Small intestine (tissue), 7 donors: Measurements from ENCODE around the gene SLC25A25. TPM values are rescaled to one million over a fixed set of nuclear protein-coding genes. Genes with fewer than 3 reads are reported as not detected.

Experiments
- DNase-seq, 2 donors: peaks; one replicate each; pipeline versions ENCODE4 v3.0.0 to v3.0.0-alpha.2; 2013
- FAIRE-seq: peaks from 2 replicates; lab custom pipeline; 2012; peaks lifted over from hg19 to GRCh38; lab: Jason Lieb, UNC
- H3K27ac ChIP-seq, 3 donors: one replicate each; pipeline ENCODE4 v1.5.1; 2013; ENCODE audit warnings: low read length in 2 of 3, mild to moderate bottlenecking in 2 of 3, control low read depth in 1 of 3, inconsistent platforms in 1 of 3, low read depth in 1 of 3, moderate library complexity in 1 of 3
- H3K27me3 ChIP-seq, 3 donors: one replicate each; pipeline ENCODE4 v1.6.1; 2013; ENCODE audit warnings: low read length in 3 of 3, inconsistent platforms in 1 of 3; ENCODE audit not compliant: control insufficient read depth in 3 of 3, insufficient read depth in 3 of 3
- H3K36me3 ChIP-seq, 3 donors: one replicate each; pipeline ENCODE4 v1.6.1; 2013; ENCODE audit warnings: low read length in 3 of 3, inconsistent platforms in 1 of 3, low read depth in 1 of 3, mild to moderate bottlenecking in 1 of 3, moderate library complexity in 1 of 3; ENCODE audit not compliant: control insufficient read depth in 3 of 3, insufficient read depth in 2 of 3
- H3K4me1 ChIP-seq, 3 donors: one replicate each; pipeline ENCODE4 v1.6.1; 2013; ENCODE audit warnings: low read length in 2 of 3, inconsistent platforms in 1 of 3, low read depth in 1 of 3, mild to moderate bottlenecking in 1 of 3, moderate library complexity in 1 of 3; ENCODE audit not compliant: control insufficient read depth in 3 of 3, insufficient read depth in 2 of 3
- H3K4me3 ChIP-seq, 3 donors: one replicate each; pipeline ENCODE4 v1.5.1; 2013; ENCODE audit warnings: low read length in 3 of 3, control low read depth in 1 of 3, inconsistent platforms in 1 of 3, low read depth in 1 of 3, mild to moderate bottlenecking in 1 of 3, moderate library complexity in 1 of 3
- H3K9me3 ChIP-seq, 2 donors: one replicate each; pipeline ENCODE4 v1.6.1; 2013; ENCODE audit warnings: low read depth in 1 of 2, low read length in 1 of 2; ENCODE audit not compliant: control insufficient read depth in 2 of 2, insufficient read depth in 1 of 2
- WGBS, 3 donors: extraction: QIAGEN DNeasy Blood & Tissue Kit; methylation state at CpG; one replicate each; pipeline ENCODE4 v1.1.7; 2013; 5-methylcytosine and 5-hydroxymethylcytosine counted together
- polyA plus RNA-seq, 4 donors: library from polyadenylated mRNA; stranded (reverse) in 3 of 4; unstranded in 1 of 4; fragments of 200-250 nt in 3 of 4; fragments of 120-200 nt in 1 of 4; gene quantifications; one replicate each; pipeline versions ENCODE4 v1.2.1 to v1.2.3, GENCODE V29; 2013
- donor health status: healthy with polysubstance abuse.
- donor health status: control.
- donor health status: control.
- donor health status: Bipolar disorder and iron deficiency.
- donor health status: healthy.

Gene SLC25A25
- polyA plus RNA-seq, 4 donors = 15.5 to 26.2 (median 20.1) TPM

DNA sequence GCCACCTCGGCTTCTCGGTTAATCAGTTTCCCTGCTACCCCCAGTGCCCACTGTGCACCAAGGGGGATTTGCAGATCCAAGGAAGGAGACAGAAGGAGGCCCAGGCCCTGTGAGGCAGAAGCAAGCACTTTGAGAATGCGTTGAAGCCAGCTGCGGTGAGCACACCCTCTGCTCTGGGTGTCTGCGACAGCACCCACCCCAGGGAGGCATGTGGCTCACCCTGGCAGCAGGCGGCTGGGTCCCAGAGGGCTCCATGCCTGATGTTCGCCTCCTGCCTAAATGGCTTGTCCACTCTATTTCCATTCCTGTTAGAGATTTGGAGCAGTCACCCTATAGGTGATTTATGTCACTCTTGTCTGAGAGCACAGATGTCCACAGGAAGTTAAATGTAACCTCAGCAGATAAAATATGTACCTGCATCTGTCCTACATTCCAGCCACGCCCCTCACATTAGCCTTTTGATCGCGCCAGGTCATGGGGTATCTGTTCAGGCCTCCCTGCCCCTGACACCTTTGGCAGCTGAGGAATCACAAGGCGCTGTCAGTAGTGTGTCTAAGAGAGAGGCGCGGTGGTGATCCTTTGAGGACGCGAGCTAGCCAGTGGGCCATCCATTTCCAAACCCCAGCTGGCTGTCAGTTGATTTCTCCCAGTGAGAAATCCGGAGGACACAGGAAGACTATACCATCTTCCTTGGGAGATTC, 31.3 kb downstream of the SLC25A25 start:
- 12 to 40% (median 30%) methylated on average over 15 to 16 of the region's 16 CpGs for whole genome bisulfite sequencing, 3 donors
- Histone ChIP-seq H3K27me3 (no peaks in the 10 kb centered on the region), H3K36me3 (peaks cover 10 to 68% (median 16%) of the 10 kb centered on the region in 3 donors), H3K9me3 (no peaks in the 10 kb centered on the region), H3K4me1 (peaks cover 12 to 57% (median 20%) of the 10 kb centered on the region in 3 donors), H3K4me3 (peak overlapping the region in 2 of 3 donors; percentile 52 to 78), H3K27ac (peak overlapping the region; percentile 92 to 98 (median 93))
- FAIRE-seq (no peak), DNase-seq (peak; percentile 85 to 86)

DNA sequence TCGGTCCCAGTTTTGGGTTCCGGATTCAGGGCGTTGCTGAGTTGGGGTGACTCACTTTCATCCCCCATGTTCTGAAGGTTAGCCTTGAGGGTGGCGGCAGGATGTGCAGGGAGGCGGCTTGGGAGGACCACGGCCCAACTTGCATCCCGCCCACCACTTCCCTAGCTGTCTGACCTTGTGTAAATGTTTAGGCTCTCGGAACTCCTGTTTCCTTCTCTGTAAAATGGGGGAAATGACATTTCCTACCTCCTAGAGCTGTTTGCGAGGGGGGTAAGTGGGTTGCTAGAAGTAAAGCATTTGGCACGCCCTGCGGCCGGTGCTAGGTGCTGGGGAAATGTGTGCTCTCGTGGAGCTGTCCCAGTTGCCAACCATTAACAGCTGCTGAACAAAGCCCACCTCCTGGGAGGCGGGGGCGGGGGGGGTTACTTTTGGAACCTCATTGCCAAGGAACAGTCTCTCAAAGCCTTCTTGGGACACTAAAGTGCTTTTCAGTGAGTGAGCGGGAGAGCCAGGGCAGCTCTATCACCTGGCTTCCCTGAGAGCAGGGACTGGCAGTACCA, 32.0 kb downstream of the SLC25A25 start:
- H3K27ac ChIP-seq = peak overlapping the region; percentile 92 to 98 (median 93)
- H3K4me1 ChIP-seq = peaks cover 12 to 62% (median 18%) of the 10 kb centered on the region in 3 donors
- DNase-seq (no peak), FAIRE-seq (no peak)
- no peaks in the 10 kb centered on the region for H3K27me3 ChIP-seq
- WGBS, 3 donors = 34 to 55% (median 41%) methylated on average over 15 to 16 of the region's 16 CpGs
- peaks cover 10 to 70% (median 16%) of the 10 kb centered on the region in 3 donors for H3K36me3 ChIP-seq
- H3K4me3 ChIP-seq = peak overlapping the region in 2 of 3 donors; percentile 52 to 78
- H3K9me3 ChIP-seq = no peaks in the 10 kb centered on the region

DNA sequence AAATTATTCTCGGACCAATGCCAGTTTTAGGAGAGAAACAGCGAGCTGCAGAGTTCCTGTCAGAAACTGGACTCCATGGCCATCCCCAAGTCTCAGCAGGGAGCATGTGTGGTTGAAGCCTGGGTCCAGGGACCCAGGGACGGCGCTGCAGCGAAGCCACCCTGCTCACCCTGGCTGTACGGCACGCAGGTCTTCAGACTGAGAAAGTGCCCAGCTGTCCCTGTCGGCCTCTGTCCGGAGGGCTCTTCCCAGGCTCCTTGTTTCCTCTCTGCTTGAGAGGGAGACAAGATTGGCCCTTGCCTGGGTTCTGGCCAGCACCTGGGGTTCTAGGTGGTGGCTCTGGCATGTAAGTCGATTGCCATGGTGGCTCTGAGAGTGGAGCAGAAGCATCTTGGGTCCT, 32.5 kb downstream of the SLC25A25 start:
- FAIRE-seq (no peak), DNase-seq (no peak)
- peak overlapping the region in 1 of 3 donors; percentile 78 for H3K4me3 ChIP-seq
- H3K27ac ChIP-seq = peak overlapping the region; percentile 92 to 98 (median 93)
- WGBS, 3 donors = 67 to 85% (median 77%) methylated on average over 10 of the region's 10 CpGs
- H3K27me3 ChIP-seq = no peaks in the 10 kb centered on the region
- no peaks in the 10 kb centered on the region for H3K9me3 ChIP-seq
- H3K36me3 ChIP-seq = peaks cover 10 to 72% (median 16%) of the 10 kb centered on the region in 3 donors
- H3K4me1 ChIP-seq = peaks cover 12 to 66% (median 18%) of the 10 kb centered on the region in 3 donors

DNA sequence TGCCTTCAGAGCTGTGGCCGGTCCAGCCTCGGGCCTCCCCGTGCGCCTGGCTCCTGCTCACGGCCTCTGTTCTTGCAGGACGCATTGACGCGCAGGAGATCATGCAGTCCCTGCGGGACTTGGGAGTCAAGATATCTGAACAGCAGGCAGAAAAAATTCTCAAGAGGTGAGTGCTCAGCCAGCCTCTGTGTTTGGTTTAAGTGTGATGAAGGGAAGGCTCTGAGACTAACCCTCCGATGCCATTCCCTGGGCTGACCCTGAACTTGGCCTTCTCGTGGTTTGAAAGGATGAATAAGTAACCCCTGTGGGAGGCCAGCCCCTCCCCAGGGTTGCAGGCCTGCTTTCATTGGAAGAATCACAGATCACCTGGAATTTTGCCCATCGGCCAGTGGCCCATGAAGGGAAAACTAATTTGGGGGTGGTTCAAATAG, 33.2 kb downstream of the SLC25A25 start:
- no peak overlapping the region for H3K27ac ChIP-seq

DNA sequence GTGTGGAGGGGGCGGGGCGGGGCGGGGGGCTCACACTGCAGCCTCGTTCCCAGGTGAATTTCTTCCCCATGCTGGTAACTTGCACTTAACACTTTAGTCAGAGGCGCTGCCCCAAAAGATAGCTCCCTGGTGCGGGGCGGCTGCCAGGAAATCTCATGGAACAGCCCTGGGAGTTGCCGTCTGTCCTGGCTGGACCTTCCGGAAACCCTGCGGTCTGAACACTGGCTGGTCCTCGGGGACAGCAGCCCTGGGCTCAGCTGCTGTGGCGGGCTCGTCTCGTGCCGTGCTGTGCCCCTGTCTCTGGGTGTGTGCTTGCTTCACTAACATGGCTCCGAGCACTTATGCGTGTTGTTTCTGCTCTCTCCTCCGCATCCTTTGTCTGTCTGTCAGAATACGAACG, 33.7 kb downstream of the SLC25A25 start:
- peak overlapping the region in 1 of 3 donors; percentile 24 for H3K27ac ChIP-seq
- no peak for DNase-seq

More for the DNA sequence above, 33.2 kb downstream of the SLC25A25 start:
- WGBS, 3 donors = 58 to 81% (median 70%) methylated on average over 12 of the region's 12 CpGs
- Histone ChIP-seq H3K4me1 (peaks cover 12 to 72% (median 18%) of the 10 kb centered on the region in 3 donors), H3K4me3 (no peak overlapping the region), H3K27me3 (no peaks in the 10 kb centered on the region), H3K9me3 (no peaks in the 10 kb centered on the region), H3K36me3 (peaks cover 10 to 79% (median 16%) of the 10 kb centered on the region in 3 donors)
- no peak for FAIRE-seq
- DNase-seq = no peak

DNA sequence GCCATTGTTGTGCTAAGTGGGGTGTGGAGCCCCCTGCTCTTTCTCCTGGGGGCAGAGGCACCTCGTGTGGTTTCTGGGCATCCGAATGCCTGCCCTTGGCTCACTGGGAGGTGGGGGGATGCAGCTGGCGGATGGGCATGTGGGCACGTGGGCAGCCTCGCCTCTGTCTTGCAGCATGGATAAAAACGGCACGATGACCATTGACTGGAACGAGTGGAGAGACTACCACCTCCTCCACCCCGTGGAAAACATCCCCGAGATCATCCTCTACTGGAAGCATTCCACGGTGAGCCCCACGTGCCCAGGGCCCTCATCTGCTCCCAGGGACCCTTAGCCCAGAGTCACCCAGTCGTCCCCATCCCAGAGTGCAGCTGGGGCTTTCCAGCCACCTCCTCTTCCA, 34.2 kb downstream of the SLC25A25 start:
- no peak for DNase-seq
- H3K9me3 ChIP-seq = no peaks in the 10 kb centered on the region
- H3K36me3 ChIP-seq = peaks cover 17 to 86% (median 25%) of the 10 kb centered on the region in 3 donors
- no peaks in the 10 kb centered on the region for H3K27me3 ChIP-seq
- no peak for FAIRE-seq
- peak overlapping the region in 2 of 3 donors; percentile 68 to 93 for H3K27ac ChIP-seq
- 84 to 87% (median 86%) methylated on average over 12 to 13 of the region's 13 CpGs for WGBS, 3 donors
- no peak overlapping the region for H3K4me3 ChIP-seq
- H3K4me1 ChIP-seq = peaks cover 12 to 71% (median 18%) of the 10 kb centered on the region in 3 donors

More for the DNA sequence above, 33.7 kb downstream of the SLC25A25 start:
- FAIRE-seq = no peak
- H3K27me3 ChIP-seq = no peaks in the 10 kb centered on the region
- peaks cover 12 to 72% (median 18%) of the 10 kb centered on the region in 3 donors for H3K4me1 ChIP-seq
- H3K36me3 ChIP-seq = peaks cover 12 to 83% (median 20%) of the 10 kb centered on the region in 3 donors
- WGBS, 3 donors = 48 to 78% (median 60%) methylated on average over 20 of the region's 20 CpGs
- H3K9me3 ChIP-seq = no peaks in the 10 kb centered on the region
- no peak overlapping the region for H3K4me3 ChIP-seq

DNA sequence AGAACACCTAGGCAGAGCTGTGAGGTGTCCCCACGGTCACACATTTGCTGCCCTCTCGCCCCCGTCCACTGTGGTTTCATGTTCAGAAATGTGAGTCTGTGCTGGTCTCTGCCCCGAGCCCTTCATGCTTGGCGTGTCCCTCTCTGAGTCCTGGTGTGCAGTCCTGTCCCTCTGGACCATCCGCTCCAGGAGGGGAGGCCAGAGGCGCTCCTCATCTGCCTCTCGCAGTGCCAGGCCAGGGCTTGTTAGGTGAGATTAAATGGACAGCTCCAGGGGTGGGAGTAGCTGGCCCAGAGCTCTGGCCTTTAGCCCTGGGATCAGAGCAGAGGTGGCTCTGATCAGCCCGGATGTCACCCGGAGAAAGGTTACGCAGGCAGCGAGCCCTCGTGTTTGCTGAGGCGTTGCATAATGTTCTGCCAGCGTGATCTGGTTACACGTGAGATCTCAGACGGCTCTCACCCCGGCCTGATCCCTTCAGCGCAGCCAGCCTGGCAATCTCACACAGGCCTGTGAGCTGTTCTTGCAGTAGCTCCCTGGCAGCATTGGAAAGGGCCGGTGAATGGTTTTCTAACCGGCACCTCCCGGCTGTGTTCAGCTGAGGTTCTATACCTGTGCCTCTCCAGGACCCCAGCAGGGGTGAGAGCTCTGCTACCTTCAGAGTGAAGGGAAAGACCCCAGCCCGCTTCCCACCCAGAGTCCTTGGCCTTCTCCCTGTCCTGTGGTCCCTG, 35.0 kb downstream of the SLC25A25 start:
- DNase-seq (peak; percentile 57 to 73), FAIRE-seq (no peak)
- 57 to 84% (median 70%) methylated on average over 23 of the region's 23 CpGs for WGBS, 3 donors
- Histone ChIP-seq H3K27me3 (no peaks in the 10 kb centered on the region), H3K9me3 (no peaks in the 10 kb centered on the region), H3K36me3 (peaks cover 19 to 91% (median 33%) of the 10 kb centered on the region in 3 donors), H3K27ac (peak overlapping the region; percentile 68 to 93 (median 91)), H3K4me3 (no peak overlapping the region), H3K4me1 (peaks cover 12 to 65% (median 16%) of the 10 kb centered on the region in 3 donors)

DNA sequence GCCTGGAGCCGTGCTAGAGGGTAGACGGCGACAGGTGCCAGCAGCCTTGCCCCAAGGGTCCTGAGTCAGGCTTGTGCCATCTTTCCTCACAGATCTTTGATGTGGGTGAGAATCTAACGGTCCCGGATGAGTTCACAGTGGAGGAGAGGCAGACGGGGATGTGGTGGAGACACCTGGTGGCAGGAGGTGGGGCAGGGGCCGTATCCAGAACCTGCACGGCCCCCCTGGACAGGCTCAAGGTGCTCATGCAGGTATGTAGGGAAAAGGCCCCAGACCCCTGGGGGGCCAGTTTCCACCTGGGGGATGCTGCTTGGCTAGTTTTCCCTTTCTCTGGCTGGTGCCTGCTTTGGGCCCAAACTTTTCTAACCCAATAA, 35.5 kb downstream of the SLC25A25 start:
- peaks cover 19 to 97% (median 35%) of the 10 kb centered on the region in 3 donors for H3K36me3 ChIP-seq
- peaks cover 12 to 70% (median 16%) of the 10 kb centered on the region in 3 donors for H3K4me1 ChIP-seq
- DNase-seq (peak in 1 of 2 donors; percentile 46), FAIRE-seq (no peak)
- H3K27ac ChIP-seq = peak overlapping the region; percentile 68 to 93 (median 91)
- WGBS, 3 donors = 41 to 53% (median 41%) methylated on average over 8 of the region's 8 CpGs
- H3K9me3 ChIP-seq = no peaks in the 10 kb centered on the region
- no peaks in the 10 kb centered on the region for H3K27me3 ChIP-seq
- no peak overlapping the region for H3K4me3 ChIP-seq
